Urinary bladder (tissue), 4 donors: ENCODE measurements around the gene B3GAT3. TPM values are rescaled to one million over a fixed set of nuclear protein-coding genes. Genes with fewer than 3 reads are reported as not detected.

ENCODE experiments used
- DNase-seq: peaks from one replicate; pipeline ENCODE4 v3.0.0-alpha.2; 2015; ENCODE audit errors: extremely low spot score
- H3K27ac ChIP-seq: one replicate; pipeline ENCODE4 v1.5.1; 2013; ENCODE audit warnings: low read depth, mild to moderate bottlenecking, moderate library complexity
- H3K36me3 ChIP-seq: one replicate; pipeline ENCODE4 v1.6.1; 2013; ENCODE audit warnings: mild to moderate bottlenecking, moderate library complexity; ENCODE audit not compliant: insufficient read depth
- H3K4me1 ChIP-seq: one replicate; pipeline ENCODE4 v1.6.1; 2013; ENCODE audit warnings: mild to moderate bottlenecking, moderate library complexity; ENCODE audit not compliant: insufficient read depth
- H3K4me3 ChIP-seq: one replicate; pipeline ENCODE4 v1.5.1; 2013; ENCODE audit warnings: low read depth, low read length
- WGBS: extraction: QIAGEN DNeasy Blood & Tissue Kit; methylation state at CpG from one replicate; pipeline ENCODE4 v1.1.7; 2013; 5-methylcytosine and 5-hydroxymethylcytosine counted together
- polyA plus RNA-seq: library from polyadenylated mRNA; stranded (reverse); fragments of 200-250 nt; gene quantifications from one replicate; pipeline ENCODE4 v1.2.3, GENCODE V29; 2013
- total RNA-seq: library from RNA; depleted of rRNA; stranded (reverse); fragments of >200 nt; gene quantifications from one replicate; pipeline ENCODE4 v1.2.3, GENCODE V29; 2014
- donor health status: healthy with polysubstance abuse.
- donor health status: healthy.

The B3GAT3 gene
- total RNA-seq, result 9.7 TPM
- 37.7 TPM for polyA plus RNA-seq

- Histone ChIP-seq H3K4me3 (peak within 1 kb of the TSS; percentile 60), H3K27ac (peak within 1 kb of the TSS; percentile 81), H3K36me3 (peaks cover 4% of the 10 kb centered on the region), H3K4me1 (no peaks in the 10 kb centered on the region)
- peak; percentile 92 for DNase-seq
- WGBS, result 1% methylated on average over 77 of the region's 77 CpGs
These were observed at the start of gene B3GAT3 for GRCh38 chr11:62621567-62622470. Gene B3GAT3, minus strand, starts transcription at chr11:62621986. Its CDS starts 39 bp downstream, at chr11:62621947.

GRCh38 chr11:62671236-62671607, 49.4 kb upstream of the B3GAT3 start:
- Histone ChIP-seq H3K36me3 (no peaks in the 10 kb centered on the region), H3K4me3 (peak overlapping the region; percentile 67), H3K27ac (peak overlapping the region; percentile 89), H3K4me1 (no peaks in the 10 kb centered on the region)
- no peak for DNase-seq
- under 1% methylated on average over 17 of the region's 17 CpGs for WGBS

GRCh38 chr11:62669420-62670161, 47.8 kb upstream of the B3GAT3 start:
- no peak for DNase-seq
- Histone ChIP-seq H3K27ac (no peak overlapping the region), H3K4me1 (no peaks in the 10 kb centered on the region), H3K4me3 (no peak overlapping the region), H3K36me3 (no peaks in the 10 kb centered on the region)
- WGBS, result 77% methylated on average over 4 of the region's 4 CpGs

GRCh38 chr11:62667460-62667859, 45.7 kb upstream of the B3GAT3 start:
- 82% methylated on average over 2 of the region's 2 CpGs for WGBS
- H3K4me1 ChIP-seq, result no peaks in the 10 kb centered on the region
- DNase-seq, result no peak
- no peaks in the 10 kb centered on the region for H3K36me3 ChIP-seq
- no peak overlapping the region for H3K4me3 ChIP-seq
- H3K27ac ChIP-seq, result no peak overlapping the region

- WGBS, result 43% methylated on average over 16 of the region's 16 CpGs
- H3K27ac ChIP-seq, result peak overlapping the region; percentile 82
- no peak for DNase-seq
- no peaks in the 10 kb centered on the region for H3K4me1 ChIP-seq
- peak overlapping the region; percentile 74 for H3K4me3 ChIP-seq
- no peaks in the 10 kb centered on the region for H3K36me3 ChIP-seq
These were observed 44.6 kb upstream of the B3GAT3 start for GRCh38 chr11:62666259-62666926.

- DNase-seq, result no peak
- Histone ChIP-seq H3K27ac (peak overlapping the region; percentile 82), H3K4me1 (no peaks in the 10 kb centered on the region), H3K4me3 (peak overlapping the region; percentile 74), H3K36me3 (no peaks in the 10 kb centered on the region)
- WGBS, result 2% methylated on average over 39 of the region's 39 CpGs
These were observed 43.9 kb upstream of the B3GAT3 start for GRCh38 chr11:62665599-62666258.

GRCh38 chr11:62665075-62665598, 43.4 kb upstream of the B3GAT3 start, which contains the start of the genes C11orf98 and CSKMT:
Gene C11orf98, minus strand, starts transcription at chr11:62665210. Its CDS starts 41 bp downstream, at chr11:62665169.
Gene CSKMT, plus strand, starts transcription at chr11:62665312. Its CDS starts 568 bp downstream, at chr11:62665880.
- peak within 1 kb of the TSS; percentile 93 for H3K27ac ChIP-seq
- no peaks in the 10 kb centered on the region for H3K36me3 ChIP-seq
- under 1% methylated on average over 47 of the region's 47 CpGs for WGBS
- peak within 1 kb of the TSS; percentile 74 for H3K4me3 ChIP-seq
- no peaks in the 10 kb centered on the region for H3K4me1 ChIP-seq
- peak; percentile 89 for DNase-seq

- peak overlapping the region; percentile 74 for H3K4me3 ChIP-seq
- no peaks in the 10 kb centered on the region for H3K4me1 ChIP-seq
- no peak for DNase-seq
- no peaks in the 10 kb centered on the region for H3K36me3 ChIP-seq
- peak overlapping the region; percentile 93 for H3K27ac ChIP-seq
- WGBS, result 3% methylated on average over 36 of the region's 36 CpGs
These were observed 42.8 kb upstream of the B3GAT3 start for GRCh38 chr11:62664405-62665074.

GRCh38 chr11:62656796-62657429, 35.1 kb upstream of the B3GAT3 start:
- Histone ChIP-seq H3K4me1 (no peaks in the 10 kb centered on the region), H3K27ac (no peak overlapping the region), H3K36me3 (no peaks in the 10 kb centered on the region), H3K4me3 (no peak overlapping the region)
- DNase-seq, result no peak
- WGBS, result 48% methylated on average over 5 of the region's 5 CpGs

GRCh38 chr11:62654297-62654696, 32.5 kb upstream of the B3GAT3 start:
- WGBS, result 87% methylated on average over 11 of the region's 11 CpGs
- H3K27ac ChIP-seq, result no peak overlapping the region

GRCh38 chr11:62652161-62653006, 30.6 kb upstream of the B3GAT3 start:
- Histone ChIP-seq H3K27ac (peak overlapping the region; percentile 95), H3K36me3 (no peaks in the 10 kb centered on the region), H3K4me3 (peak overlapping the region; percentile 76), H3K4me1 (no peaks in the 10 kb centered on the region)
- no peak for DNase-seq
- 35% methylated on average over 16 of the region's 16 CpGs for WGBS

More at GRCh38 chr11:62654297-62654696, 32.5 kb upstream of the B3GAT3 start:
- Histone ChIP-seq H3K36me3 (no peaks in the 10 kb centered on the region), H3K4me3 (no peak overlapping the region), H3K4me1 (no peaks in the 10 kb centered on the region)
- no peak for DNase-seq
